ENCODE measurements around the gene NFIC.

DNA sequence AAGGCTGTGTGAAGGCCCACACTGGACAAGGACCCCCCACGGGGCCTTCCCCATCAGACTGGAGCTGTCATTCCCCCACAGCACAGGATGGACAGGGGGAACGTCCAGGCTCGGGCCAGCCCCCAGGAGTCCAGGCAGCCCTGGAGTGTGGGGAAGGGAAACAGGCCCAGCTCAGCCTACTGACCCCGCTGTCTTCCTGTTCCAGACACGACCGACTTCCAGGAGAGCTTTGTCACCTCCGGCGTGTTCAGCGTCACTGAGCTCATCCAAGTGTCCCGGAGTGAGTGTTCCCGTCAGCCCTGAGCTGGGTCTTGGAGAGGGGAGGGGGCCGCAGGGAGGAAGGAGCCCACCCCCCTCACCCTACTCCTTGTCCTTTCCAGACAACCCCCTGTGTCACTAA is 66.9 kb downstream of the NFIC start:
- TF ChIP-seq, protein P1, sequence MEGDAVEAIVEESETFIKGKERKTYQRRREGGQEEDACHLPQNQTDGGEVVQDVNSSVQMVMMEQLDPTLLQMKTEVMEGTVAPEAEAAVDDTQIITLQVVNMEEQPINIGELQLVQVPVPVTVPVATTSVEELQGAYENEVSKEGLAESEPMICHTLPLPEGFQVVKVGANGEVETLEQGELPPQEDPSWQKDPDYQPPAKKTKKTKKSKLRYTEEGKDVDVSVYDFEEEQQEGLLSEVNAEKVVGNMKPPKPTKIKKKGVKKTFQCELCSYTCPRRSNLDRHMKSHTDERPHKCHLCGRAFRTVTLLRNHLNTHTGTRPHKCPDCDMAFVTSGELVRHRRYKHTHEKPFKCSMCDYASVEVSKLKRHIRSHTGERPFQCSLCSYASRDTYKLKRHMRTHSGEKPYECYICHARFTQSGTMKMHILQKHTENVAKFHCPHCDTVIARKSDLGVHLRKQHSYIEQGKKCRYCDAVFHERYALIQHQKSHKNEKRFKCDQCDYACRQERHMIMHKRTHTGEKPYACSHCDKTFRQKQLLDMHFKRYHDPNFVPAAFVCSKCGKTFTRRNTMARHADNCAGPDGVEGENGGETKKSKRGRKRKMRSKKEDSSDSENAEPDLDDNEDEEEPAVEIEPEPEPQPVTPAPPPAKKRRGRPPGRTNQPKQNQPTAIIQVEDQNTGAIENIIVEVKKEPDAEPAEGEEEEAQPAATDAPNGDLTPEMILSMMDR (IDR thresholded peaks at IDR 0.05; ENCODE audit: low read depth, low read length, missing input control) = no peak
- TF ChIP-seq, protein P2, sequence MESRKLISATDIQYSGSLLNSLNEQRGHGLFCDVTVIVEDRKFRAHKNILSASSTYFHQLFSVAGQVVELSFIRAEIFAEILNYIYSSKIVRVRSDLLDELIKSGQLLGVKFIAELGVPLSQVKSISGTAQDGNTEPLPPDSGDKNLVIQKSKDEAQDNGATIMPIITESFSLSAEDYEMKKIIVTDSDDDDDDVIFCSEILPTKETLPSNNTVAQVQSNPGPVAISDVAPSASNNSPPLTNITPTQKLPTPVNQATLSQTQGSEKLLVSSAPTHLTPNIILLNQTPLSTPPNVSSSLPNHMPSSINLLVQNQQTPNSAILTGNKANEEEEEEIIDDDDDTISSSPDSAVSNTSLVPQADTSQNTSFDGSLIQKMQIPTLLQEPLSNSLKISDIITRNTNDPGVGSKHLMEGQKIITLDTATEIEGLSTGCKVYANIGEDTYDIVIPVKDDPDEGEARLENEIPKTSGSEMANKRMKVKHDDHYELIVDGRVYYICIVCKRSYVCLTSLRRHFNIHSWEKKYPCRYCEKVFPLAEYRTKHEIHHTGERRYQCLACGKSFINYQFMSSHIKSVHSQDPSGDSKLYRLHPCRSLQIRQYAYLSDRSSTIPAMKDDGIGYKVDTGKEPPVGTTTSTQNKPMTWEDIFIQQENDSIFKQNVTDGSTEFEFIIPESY (IDR thresholded peaks at IDR 0.05) = no peak
- TF ChIP-seq TAF1 (conservative IDR thresholded peaks at IDR 0.05) (no peak), SP1 (IDR thresholded peaks at IDR 0.05) (no peak), YY1 (IDR thresholded peaks at IDR 0.05) (no peak), RXRA (IDR thresholded peaks at IDR 0.05) (no peak), GABPA (IDR thresholded peaks at IDR 0.05 in 1 of 2, conservative IDR thresholded peaks at IDR 0.05 in 1 of 2) (no peak), RAD21 (IDR thresholded peaks at IDR 0.05) (no peak)
- TF ChIP-seq, protein P3, sequence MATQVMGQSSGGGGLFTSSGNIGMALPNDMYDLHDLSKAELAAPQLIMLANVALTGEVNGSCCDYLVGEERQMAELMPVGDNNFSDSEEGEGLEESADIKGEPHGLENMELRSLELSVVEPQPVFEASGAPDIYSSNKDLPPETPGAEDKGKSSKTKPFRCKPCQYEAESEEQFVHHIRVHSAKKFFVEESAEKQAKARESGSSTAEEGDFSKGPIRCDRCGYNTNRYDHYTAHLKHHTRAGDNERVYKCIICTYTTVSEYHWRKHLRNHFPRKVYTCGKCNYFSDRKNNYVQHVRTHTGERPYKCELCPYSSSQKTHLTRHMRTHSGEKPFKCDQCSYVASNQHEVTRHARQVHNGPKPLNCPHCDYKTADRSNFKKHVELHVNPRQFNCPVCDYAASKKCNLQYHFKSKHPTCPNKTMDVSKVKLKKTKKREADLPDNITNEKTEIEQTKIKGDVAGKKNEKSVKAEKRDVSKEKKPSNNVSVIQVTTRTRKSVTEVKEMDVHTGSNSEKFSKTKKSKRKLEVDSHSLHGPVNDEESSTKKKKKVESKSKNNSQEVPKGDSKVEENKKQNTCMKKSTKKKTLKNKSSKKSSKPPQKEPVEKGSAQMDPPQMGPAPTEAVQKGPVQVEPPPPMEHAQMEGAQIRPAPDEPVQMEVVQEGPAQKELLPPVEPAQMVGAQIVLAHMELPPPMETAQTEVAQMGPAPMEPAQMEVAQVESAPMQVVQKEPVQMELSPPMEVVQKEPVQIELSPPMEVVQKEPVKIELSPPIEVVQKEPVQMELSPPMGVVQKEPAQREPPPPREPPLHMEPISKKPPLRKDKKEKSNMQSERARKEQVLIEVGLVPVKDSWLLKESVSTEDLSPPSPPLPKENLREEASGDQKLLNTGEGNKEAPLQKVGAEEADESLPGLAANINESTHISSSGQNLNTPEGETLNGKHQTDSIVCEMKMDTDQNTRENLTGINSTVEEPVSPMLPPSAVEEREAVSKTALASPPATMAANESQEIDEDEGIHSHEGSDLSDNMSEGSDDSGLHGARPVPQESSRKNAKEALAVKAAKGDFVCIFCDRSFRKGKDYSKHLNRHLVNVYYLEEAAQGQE (IDR thresholded peaks at IDR 0.05) = no peak
- TF ChIP-seq, protein P4, sequence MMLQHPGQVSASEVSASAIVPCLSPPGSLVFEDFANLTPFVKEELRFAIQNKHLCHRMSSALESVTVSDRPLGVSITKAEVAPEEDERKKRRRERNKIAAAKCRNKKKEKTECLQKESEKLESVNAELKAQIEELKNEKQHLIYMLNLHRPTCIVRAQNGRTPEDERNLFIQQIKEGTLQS (IDR thresholded peaks at IDR 0.05) = no peak
